GM12892 (cell line): ENCODE results near the gene RPP21.

ENCODE experiments used
- POLR2A ChIP-seq: IDR thresholded peaks from 2 replicates; pipeline ENCODE4 v1.6.1; 2011; ENCODE audit warnings: low read depth, low read length, control low read depth
- POLR2AphosphoS5 ChIP-seq: IDR thresholded peaks from 2 replicates; pipeline ENCODE4 v1.6.1; 2011; ENCODE audit warnings: low read depth, low read length, control low read depth

- TF ChIP-seq POLR2A (peak; percentile 85), POLR2AphosphoS5 (peak; percentile 14; the same call in 1 of the 2 replicates)
These were observed 18.3 kb upstream of the RPP21 start, which contains the start of gene TRIM39 for GRCh38 chr6:30326526-30327231.
